ENCODE data around the gene DHCR7. TPM values are rescaled to one million over a fixed set of nuclear protein-coding genes. Genes with fewer than 3 reads are reported as not detected.

DHCR7 gene
- total and polyA plus RNA-seq, 2 experiments from 2014 or later: 13.6 to 15.7 TPM

DNA sequence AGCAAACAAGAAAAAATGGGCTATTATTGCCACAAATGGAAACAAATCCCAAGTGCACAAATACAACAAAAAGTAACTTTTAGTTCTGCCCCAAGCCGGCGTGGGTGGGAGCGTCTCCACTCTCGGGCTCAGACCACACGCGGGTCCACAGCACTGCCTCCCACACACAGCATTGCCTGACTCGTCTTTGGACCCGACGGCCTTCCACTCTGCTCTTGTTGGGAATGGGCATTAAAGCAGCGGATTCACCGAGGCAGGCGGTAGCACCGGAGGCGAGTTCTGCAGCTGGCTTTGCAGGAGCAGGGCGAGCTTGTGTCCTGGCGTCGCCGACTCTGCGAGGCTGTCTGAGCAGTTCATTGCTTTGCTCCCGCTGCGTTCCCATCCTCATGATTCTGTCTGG lies 27.8 kb upstream of the DHCR7 start:
- WGBS, 2 experiments (ENCODE audit: low coverage in 1 of 2, low lambda C conversion rate in 2 of 2, missing lambda C conversion rate in 2 of 2): 94 to 96% methylated on average over 21 of the region's 21 CpGs
- H3K27me3 ChIP-seq (replicated peaks; ENCODE audit: insufficient read depth): no peaks in the 10 kb centered on the region
- H3K4me3 ChIP-seq: no peak overlapping the region
- H4K20me1 ChIP-seq (ENCODE audit: insufficient read depth): no peaks in the 10 kb centered on the region
- no peaks in the 10 kb centered on the region for H3F3A ChIP-seq (ENCODE audit: insufficient read depth)
- H3K9me3 ChIP-seq (ENCODE audit: low read depth): no peaks in the 10 kb centered on the region
- DNase-seq: no peak
- no peak for TF ChIP-seq EZH2 (IDR thresholded peaks at IDR 0.05; ENCODE audit: insufficient read depth, poor library complexity, severe bottlenecking)
- no peak for TF ChIP-seq EZH2phosphoT487 (IDR thresholded peaks at IDR 0.05; ENCODE audit: insufficient read depth, low read depth)
- in situ Hi-C loops (cut with MboI): no loop called here
- no peaks in the 10 kb centered on the region for H3K9me2 ChIP-seq (ENCODE audit: insufficient read depth)
- no peak overlapping the region for H3K9ac ChIP-seq
- H3K79me2 ChIP-seq (ENCODE audit: insufficient read depth): no peaks in the 10 kb centered on the region
- no peak overlapping the region for H3K4me2 ChIP-seq (ENCODE audit: unreplicated experiment)
- H3K27ac ChIP-seq: no peak overlapping the region
- H3K36me3 ChIP-seq (ENCODE audit: low read depth): peaks cover 7% of the 10 kb centered on the region; the same call in 1 of the 2 replicates
- no peak overlapping the region for H2AFZ ChIP-seq
- no peaks in the 10 kb centered on the region for H3K4me1 ChIP-seq (ENCODE audit: insufficient read depth)

DNA sequence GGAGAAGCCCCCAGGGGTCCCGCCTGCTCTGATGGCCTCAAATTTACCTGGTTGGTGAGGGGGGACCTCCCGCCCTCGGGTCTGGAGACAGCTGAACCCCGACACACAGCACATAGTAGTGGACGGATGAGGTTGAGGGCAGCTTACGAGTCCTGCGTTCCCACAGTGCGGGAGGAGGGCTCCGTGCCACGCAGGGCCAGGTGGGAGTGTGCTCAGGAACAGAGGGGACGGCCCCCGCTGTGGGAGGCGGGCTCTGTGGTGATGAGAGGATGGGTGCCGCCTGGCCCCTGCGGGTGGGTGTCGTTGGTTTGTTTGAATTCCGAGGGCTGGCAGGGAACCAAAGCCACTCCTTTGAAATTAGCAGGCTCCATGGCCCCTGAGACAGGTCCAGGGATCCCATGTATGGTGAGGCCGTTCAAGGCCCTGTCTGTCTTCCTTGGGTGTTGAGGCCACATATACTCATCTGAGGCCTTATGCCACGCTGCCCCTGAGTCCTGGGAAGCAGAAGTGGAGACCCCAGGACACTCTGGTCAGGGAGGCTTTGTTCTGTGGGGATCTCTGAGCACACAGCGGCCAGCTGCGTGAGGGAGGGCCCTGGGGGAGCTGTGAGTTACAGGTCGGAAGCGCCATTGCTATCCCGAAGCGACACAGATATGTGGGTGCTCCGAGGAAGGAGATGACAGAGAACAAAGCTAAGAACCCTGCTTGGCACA lies 26.7 kb upstream of the DHCR7 start:
- Histone ChIP-seq H3K9me2 (ENCODE audit: insufficient read depth) (no peaks in the 10 kb centered on the region), H3K27ac (no peak overlapping the region), H3K9ac (no peak overlapping the region), H2AFZ (no peak overlapping the region), H3K79me2 (ENCODE audit: insufficient read depth) (no peaks in the 10 kb centered on the region), H3K4me3 (no peak overlapping the region), H3K36me3 (ENCODE audit: low read depth) (peaks cover 1% of the 10 kb centered on the region; the same call in 1 of the 2 replicates), H3K9me3 (ENCODE audit: low read depth) (no peaks in the 10 kb centered on the region), H3F3A (ENCODE audit: insufficient read depth) (no peaks in the 10 kb centered on the region), H3K4me2 (ENCODE audit: unreplicated experiment) (no peak overlapping the region), H3K4me1 (ENCODE audit: insufficient read depth) (no peaks in the 10 kb centered on the region), H3K27me3 (replicated peaks; ENCODE audit: insufficient read depth) (no peaks in the 10 kb centered on the region), H4K20me1 (ENCODE audit: insufficient read depth) (no peaks in the 10 kb centered on the region)
- in situ Hi-C loops (cut with MboI): no loop called here
- TF ChIP-seq EZH2phosphoT487 (IDR thresholded peaks at IDR 0.05; ENCODE audit: insufficient read depth, low read depth) (no peak), EZH2 (IDR thresholded peaks at IDR 0.05; ENCODE audit: insufficient read depth, poor library complexity, severe bottlenecking) (no peak)
- 88 to 90% methylated on average over 26 of the region's 26 CpGs for WGBS, 2 experiments (ENCODE audit: low coverage in 1 of 2, low lambda C conversion rate in 2 of 2, missing lambda C conversion rate in 2 of 2)
- DNase-seq: no peak

DNA sequence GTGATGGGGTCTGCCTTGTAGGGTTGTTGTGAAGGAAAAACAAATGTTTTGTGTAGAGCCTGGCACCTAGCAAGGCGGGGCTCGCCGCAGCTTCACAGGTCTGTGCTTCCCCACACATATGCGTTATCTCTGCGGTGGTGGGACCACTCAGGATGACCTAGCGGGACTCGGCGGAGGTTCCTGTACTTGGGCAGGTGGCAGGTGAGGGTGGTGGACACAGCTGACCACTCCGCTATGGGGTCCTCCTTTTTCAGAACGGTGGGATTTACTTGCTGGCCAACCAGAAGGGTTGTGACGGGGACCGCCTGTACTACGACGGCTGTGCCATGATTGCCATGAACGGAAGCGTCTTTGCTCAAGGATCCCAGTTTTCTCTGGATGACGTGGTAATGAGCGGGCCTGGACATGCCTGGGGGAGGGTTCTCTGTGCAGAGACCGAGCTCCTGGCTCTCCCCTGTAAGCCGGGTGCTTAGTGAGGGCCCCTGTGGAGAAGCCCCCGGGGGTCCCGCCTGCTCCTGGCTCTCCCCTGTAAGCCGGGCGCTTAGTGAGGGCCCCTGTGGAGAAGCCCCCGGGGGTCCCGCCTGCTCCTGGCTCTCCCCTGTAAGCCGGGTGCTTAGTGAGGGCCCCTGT lies 26.1 kb upstream of the DHCR7 start:
- 93 to 96% methylated on average over 24 to 27 of the region's 27 CpGs for WGBS, 2 experiments (ENCODE audit: low coverage in 1 of 2, low lambda C conversion rate in 2 of 2, missing lambda C conversion rate in 2 of 2)
- Histone ChIP-seq H3K4me1 (ENCODE audit: insufficient read depth) (no peaks in the 10 kb centered on the region), H3K4me3 (no peak overlapping the region), H3K27ac (no peak overlapping the region), H3K9ac (no peak overlapping the region), H4K20me1 (ENCODE audit: insufficient read depth) (no peaks in the 10 kb centered on the region), H3K4me2 (ENCODE audit: unreplicated experiment) (no peak overlapping the region), H3K27me3 (replicated peaks; ENCODE audit: insufficient read depth) (no peaks in the 10 kb centered on the region), H2AFZ (no peak overlapping the region), H3K9me2 (ENCODE audit: insufficient read depth) (no peaks in the 10 kb centered on the region), H3K36me3 (ENCODE audit: low read depth) (no peaks in the 10 kb centered on the region; the same call in 1 of the 2 replicates), H3F3A (ENCODE audit: insufficient read depth) (no peaks in the 10 kb centered on the region), H3K79me2 (ENCODE audit: insufficient read depth) (no peaks in the 10 kb centered on the region), H3K9me3 (ENCODE audit: low read depth) (no peaks in the 10 kb centered on the region)
- no peak for DNase-seq
- TF ChIP-seq EZH2phosphoT487 (IDR thresholded peaks at IDR 0.05; ENCODE audit: insufficient read depth, low read depth) (no peak), EZH2 (IDR thresholded peaks at IDR 0.05; ENCODE audit: insufficient read depth, poor library complexity, severe bottlenecking) (no peak)
- in situ Hi-C loops (cut with MboI): no loop called here

DNA sequence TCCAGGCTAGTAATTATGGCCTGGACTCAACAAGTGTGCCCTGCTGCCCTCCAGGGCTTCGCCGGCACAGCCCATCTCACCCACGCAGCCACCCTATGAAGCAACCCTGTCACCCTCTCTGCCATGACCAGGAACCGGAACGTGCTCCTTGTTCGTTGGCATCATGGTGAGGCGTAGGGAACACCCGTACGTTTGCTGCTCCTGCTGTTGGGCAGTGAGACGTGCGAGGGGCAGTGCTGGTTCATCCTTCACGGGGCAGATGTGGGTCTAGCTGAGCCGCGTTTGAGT lies 25.5 kb upstream of the DHCR7 start:
- no peaks in the 10 kb centered on the region for H3K79me2 ChIP-seq (ENCODE audit: insufficient read depth)
- no peaks in the 10 kb centered on the region for H3F3A ChIP-seq (ENCODE audit: insufficient read depth)
- 97% methylated on average over 14 of the region's 14 CpGs for WGBS, 2 experiments (ENCODE audit: low coverage in 1 of 2, low lambda C conversion rate in 2 of 2, missing lambda C conversion rate in 2 of 2)
- in situ Hi-C loops (cut with MboI): no loop called here
- no peak overlapping the region for H3K27ac ChIP-seq
- no peaks in the 10 kb centered on the region for H3K27me3 ChIP-seq (replicated peaks; ENCODE audit: insufficient read depth)
- no peaks in the 10 kb centered on the region for H3K9me3 ChIP-seq (ENCODE audit: low read depth)
- H3K36me3 ChIP-seq (ENCODE audit: low read depth): no peaks in the 10 kb centered on the region; the same call in 1 of the 2 replicates
- no peaks in the 10 kb centered on the region for H3K9me2 ChIP-seq (ENCODE audit: insufficient read depth)
- H2AFZ ChIP-seq: no peak overlapping the region
- H3K4me3 ChIP-seq: no peak overlapping the region
- no peak overlapping the region for H3K9ac ChIP-seq
- no peak for TF ChIP-seq EZH2 (IDR thresholded peaks at IDR 0.05; ENCODE audit: insufficient read depth, poor library complexity, severe bottlenecking)
- TF ChIP-seq EZH2phosphoT487 (IDR thresholded peaks at IDR 0.05; ENCODE audit: insufficient read depth, low read depth): no peak
- H4K20me1 ChIP-seq (ENCODE audit: insufficient read depth): no peaks in the 10 kb centered on the region
- no peak overlapping the region for H3K4me2 ChIP-seq (ENCODE audit: unreplicated experiment)
- DNase-seq: no peak
- no peaks in the 10 kb centered on the region for H3K4me1 ChIP-seq (ENCODE audit: insufficient read depth)

Measured in GM23248 (cell line).